Hippocampal formation (tissue), 2 donors: ENCODE measurements around the gene KISS1R.

Experiments
- DNase-seq, 2 donors: peaks; one replicate each; lab custom pipeline; 2025; lab: John Stamatoyannopoulos, UW

Gene KISS1R

DNA sequence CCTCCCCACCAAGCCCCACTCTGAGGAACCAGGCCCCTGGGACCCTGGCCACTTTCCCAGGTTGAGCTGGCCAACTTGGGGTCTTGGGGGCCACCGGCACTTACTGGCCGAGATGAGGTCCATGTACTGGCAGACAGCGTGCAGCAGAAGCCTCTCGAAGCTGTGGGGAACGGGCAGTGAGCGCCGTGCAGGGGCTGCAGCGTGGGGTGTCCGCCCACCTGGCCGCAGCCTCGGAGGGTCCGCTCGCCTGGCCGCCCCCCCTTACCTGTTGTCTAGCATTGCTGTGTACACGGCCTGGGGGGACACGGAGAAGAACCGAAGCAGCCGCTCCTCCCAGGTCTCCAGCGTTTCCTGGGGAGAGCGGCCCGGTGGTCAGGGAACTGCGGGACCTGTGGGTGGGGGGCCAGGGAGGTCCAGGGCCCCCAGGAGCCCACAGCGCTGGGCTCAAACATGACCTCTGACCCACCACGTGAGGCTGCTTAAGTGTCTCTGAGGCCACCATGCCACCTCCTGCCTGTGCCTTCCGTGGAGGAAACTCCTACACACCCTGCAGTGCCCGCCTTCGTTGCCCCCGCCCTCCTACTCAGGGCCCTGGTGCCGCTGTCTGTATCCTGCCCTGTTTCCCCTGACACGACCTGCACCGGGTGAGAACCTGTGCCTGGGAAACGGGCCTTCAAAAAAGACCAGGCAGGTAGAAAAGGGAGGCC is 17.6 kb upstream of the KISS1R start:
- no peak for DNase-seq

DNA sequence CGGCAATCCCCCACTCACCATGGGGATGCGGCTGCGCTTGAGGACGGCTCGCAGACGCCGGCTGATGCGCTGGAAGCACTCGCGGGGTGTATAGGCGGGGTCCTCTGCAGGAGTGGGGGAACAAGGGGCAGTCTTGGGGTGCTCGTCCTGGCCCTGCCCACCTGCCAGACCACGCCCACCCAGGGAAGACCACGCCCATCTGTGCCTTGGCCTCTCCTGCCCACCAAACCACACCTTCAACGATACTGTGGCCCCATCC is 17.2 kb upstream of the KISS1R start:
- no peak for DNase-seq

DNA sequence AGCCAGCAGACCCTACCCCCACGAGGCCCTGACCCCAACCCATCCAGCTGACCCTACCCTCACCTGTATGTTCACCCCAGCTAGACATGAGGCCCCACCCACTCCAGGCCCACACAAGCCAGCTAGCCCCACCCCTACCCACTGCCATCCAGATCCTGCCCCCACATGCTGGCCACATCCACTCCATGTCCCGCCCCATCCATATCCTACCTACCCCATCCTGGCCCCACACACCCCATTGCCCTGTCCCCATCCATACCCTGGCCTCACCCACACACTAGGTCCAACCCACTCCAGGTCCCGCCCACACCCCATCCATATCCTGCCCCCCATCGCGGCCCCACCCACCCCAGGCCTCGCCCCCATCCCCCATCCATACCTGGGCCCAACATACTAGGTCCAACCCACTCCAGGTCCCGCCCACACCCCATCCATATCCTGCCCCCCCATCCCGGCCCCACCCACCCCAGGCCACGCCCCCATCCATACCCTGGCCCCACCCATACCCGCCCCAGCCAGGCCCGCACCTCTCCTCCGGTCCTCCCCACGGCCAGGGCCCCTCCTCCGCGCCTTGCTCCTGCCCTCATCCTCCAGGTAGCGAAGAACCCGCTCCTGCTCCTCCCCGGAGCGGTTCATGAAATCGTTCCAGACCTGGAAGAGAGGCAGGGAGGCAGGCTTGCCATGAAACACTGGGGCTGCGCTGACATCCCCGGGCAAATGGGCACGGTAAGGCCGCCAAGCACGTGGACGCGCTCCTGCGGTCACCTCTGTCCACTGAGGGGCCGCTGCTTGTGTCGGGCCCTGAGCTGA is 16.6 kb upstream of the KISS1R start:
- no peak for DNase-seq

DNA sequence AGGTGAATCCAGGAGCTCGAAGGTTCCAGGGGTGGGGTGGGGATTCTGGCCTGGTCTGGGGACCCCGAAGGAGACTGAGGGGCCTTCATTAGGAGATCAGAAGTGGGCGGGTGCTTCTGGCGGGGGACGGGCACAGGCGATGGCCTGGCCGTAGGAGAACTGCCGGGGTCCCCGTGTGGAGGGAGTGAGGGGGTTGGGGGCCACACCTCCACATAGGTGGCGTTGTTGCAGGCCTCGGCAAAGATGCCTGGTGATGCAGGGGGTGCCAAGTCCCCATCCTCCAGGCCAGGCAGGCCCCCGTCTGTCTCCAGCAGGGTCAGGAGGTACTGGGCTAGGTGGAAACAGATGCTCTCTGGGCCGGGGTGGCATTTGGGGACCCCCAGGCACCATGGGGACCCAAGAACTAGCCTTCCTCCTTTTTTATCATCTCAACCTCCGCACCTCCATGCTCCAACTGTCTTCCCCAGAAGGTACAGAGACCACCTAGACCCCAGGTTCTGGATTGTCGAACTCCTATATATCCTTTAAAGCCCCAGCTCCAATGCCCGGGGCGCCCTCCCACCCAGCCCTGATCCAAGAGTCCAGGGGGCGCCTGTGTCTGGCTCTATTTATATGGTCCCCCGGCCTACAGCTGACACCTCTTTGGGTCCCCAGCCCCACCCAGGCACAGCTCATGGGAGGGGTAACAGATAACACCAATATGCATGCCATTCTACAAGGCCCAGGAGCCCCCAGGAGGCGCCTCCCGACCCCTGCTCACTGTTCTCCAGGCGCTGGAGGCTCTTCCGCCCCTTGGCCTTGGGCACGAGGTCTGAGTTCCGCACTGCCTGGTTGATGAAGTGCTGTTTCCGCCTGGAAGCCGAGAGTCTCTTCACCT is 15.7 kb upstream of the KISS1R start:
- no peak for DNase-seq

DNA sequence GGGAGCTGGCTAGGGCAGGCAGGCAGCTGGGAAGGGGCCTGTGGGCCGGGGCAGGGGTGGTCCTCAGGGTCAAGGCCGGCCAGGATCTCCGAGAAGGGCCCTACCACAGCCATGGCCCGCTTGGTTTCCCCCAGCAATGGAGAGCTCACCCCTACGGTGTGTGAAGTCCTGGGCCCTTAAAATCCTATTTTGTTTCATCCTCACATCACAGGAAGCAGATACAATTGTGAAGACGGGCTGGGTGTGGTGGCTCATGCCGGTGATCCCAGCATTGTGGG is 15.1 kb upstream of the KISS1R start:
- DNase-seq, result no peak

DNA sequence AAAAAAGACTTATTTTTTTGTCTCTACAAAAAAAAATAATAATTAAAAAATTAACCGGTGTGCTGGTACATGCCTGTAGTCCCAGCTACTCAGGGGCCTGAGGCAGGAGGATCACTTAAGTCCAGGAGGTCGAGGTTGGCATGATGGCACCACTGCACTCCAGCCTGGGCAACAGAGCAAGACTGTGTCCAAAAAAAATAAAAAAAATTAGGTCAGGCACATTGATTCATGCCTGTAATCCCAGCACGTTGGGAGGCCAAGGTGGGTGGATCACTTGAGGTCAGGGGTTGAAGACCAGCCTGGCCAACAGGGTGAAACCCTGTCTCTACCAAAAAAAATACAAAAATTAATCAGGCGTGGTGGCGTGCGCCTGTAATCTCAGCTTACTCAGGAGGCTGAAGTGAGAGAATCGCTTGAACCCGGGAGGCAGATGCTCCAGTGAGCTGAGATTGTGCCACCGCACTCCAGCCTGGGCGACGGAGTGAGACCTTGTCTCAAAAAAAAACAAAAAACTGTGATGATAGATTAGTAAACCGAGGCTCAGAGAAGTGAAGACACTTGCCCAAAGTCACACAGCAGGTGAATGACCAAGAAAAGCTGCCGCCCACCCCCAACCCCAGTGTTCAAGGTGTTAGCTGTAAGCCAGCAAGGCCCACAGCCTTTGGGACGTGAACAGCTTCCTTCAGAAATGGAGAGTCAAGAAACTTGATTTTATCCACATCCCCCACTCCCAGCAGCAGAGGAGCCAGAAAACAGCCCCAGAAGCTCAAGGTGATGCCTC is 14.5 kb upstream of the KISS1R start:
- no peak for DNase-seq

DNA sequence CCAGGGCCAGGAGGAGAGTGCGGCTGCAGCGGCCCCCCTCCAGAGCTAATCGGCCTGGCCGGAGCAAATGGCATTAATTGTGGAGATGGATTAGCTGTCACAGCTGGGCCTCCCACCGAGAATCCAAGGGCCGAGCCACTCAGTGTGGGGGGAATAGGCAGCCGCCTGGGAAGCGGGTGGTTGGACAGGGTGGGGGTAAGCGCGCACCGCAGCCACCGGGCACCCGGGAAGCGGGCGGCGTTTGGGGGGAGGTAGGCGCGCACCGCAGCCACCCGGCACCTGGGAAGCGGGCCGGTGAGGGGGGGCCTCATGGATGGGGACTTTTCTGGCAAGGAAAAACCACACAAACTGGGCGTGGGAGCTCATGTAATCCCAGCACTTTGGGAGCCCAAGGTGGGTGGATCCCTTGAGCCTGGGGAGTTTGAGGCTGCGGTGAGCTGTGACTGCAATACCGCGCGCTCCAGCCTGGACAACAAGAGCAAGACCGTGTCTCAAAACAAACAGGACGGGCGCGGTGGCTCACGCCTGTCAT is 13.8 kb upstream of the KISS1R start:
- DNase-seq, result no peak

DNA sequence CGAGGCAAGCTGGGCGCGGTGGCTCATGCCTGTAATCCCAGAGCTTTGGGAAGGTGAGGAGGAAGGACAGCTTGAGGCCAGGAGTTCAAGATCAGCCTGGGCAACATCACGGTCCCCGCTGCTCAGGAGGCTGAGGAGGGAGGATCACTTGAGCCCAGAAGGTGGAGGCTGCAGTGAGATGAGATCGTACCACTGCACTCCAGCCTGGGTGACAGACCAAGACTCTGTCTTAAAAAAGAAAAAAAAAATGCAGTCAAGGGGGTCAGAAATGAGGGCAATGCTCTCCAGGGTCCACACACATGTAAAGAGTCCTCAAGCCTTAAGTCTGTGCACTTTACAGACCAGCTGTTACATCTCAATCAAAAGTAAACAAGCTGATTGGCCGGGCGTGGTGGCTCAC is 12.6 kb upstream of the KISS1R start:
- no peak for DNase-seq

DNA sequence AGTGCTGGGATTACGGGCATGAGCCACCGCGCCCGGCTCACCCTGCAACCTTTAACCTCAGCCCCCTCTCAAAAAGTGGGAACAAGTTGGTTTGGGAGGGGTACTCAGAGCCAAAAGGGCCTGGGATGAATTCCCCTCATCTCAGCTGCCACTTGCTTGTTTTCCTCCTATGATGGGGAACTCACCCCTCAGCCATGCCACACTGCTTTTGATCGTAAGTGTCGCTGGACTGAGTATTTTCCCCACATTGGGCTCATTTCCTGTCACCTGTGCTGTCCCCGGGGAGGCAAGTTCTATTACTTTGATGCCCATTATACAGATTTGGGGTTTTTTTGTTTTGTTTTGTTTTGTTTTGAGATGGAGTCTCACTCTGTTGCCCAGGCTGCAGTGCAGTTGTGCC is 10.7 kb upstream of the KISS1R start:
- DNase-seq, result no peak

DNA sequence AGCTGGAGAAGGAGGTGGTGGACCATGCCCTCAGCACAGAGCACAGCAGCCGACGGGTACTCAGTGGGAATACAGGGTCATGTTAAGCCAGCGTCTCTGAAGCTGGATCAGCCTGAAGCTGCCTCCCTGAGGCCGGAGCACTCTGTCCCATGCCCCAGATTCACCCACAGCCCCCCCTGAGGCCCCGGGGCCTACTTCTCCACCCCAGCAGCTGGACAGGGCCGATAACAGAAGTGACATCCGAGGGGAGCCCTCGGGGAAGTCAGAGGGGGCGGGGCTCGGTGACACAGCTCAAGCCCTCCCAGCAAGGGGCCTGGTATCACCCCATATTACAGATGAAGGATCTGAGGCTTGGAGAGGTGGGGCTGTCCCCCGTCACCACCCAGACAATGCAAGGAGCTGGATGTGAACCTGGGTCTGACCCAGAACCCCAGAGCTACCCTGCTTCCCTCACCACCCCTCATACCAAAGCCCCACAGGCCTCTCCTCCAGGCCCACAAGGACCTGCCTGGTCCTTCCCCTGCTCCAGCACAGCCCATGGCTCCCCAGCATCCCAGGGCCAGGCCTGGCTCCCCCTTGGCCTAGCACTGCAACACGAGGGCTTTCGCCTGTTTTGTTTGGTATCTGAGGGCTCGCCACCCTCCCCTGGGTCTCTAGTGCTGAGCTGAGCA is 9.8 kb upstream of the KISS1R start:
- no peak for DNase-seq

DNA sequence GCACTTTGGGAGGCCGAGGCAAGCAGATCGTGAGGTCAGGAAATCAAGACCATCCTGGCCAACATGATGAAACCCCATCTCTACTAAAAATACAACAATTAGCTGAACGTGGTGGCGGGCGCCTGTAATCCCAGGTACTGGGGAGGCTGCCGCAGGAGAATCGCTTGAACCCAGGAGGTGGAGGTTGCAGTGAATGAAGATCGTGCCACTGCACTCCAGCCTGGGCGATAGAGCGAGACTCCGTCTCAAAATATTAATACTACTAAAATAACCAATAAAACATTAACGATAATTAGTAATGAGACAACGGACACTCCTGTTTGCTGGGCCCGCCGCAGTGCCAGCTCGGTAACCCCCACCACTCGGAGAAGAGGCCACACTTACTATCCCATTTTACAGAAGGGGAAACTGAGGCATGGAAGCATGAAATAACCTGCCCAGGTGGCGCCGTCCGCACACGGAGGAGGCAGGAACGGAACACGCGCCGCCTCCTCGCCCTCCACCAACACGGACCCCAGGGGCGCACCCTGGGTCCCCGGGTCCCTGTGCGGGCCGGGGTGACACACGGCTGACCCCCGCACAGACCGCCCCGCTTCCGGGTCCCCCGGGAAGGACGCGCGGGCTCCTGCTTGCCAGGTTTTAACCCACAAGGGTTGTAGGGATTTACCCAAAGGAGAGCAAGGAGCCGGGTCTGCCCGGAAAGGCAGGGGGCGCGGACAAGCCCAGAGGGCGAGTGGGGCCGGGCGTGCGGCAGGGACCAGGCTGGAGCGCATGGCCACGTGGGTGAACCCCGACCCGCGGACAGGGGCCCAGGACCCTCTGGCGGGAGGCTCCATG is 5.7 kb upstream of the KISS1R start:
- no peak for DNase-seq

DNA sequence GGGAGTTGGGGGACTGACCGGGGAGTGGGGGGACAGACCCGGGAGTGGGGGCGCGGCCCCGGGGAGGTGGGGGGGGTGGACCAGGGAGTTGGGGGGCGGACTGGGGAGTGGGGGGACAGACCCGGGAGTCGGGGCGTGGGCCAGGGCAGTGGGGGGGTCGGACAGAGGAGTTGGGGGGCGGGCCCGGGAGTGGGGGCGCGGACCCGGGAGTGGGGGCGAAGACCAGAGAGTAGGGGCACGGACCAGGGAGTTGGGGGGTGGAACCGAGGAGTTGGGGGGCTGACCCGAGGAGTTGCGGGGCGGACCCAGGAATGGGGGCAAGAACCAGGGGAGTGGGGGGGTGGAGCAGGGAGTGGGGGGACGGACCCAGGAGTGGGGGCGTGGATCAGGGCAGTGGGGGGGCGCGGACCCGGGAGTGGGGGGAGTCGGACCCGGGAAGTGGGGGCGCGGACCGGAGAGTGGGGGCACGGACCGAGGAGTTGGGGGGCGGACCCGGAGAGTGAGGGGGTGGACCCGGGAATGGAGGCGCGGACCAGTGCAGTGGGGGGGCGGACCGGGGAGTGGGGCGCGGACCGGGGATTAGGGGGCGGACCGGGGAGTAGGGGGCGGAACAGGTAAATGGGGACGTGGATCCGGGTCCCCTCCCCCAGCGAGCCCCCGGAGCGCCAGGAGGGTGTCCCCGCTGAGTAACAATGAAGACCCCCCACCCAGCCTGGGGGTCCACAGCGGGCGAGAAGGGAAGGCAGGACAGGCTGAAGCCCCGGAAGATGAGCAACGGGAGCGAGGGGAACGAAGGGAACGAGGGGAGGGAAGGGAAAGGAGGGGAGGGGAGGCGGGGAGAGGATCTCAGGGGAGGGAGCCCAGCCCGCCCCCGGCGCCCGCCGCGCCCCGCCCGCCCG is 4.7 kb upstream of the KISS1R start:
- no peak for DNase-seq

DNA sequence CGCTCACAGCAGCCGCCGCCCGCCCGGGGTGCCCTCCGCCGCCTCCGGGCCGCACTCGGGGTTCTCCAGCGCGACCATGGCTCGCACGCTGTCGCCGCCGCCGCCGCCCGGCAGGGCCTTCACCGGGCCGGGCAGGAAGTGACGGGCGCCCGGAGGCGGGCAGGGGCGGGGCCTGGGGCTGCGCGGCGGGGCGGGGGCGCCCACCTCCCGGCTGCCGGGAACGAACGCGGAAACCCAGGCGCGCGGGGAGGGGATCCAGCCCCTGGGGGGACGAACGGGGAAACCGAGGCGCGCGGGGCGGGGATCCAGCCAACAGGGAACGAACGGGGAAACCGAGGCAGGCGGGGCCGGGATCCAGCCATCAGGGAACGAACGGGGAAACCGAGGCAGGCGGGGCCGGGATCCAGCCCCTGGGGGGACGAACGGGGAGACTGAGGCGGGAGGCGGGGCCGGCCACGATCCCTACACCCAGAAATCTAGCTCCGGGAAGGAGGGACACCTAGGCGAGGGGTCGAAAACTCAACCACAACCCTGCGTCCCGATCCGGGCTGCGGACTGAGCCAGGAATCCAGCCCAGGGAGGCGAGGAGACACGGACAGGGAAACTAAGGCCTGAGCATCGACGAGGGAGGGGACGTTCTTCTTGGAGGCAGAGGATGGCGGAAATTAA is 3.9 kb upstream of the KISS1R start, which contains the start of gene R3HDM4:
R3HDM4 (minus strand) TSS at position 140 of the 669 bp plus-strand sequence; CDS start at position 78, 62 bp downstream.
- peak; percentile 54 to 63 for DNase-seq

DNA sequence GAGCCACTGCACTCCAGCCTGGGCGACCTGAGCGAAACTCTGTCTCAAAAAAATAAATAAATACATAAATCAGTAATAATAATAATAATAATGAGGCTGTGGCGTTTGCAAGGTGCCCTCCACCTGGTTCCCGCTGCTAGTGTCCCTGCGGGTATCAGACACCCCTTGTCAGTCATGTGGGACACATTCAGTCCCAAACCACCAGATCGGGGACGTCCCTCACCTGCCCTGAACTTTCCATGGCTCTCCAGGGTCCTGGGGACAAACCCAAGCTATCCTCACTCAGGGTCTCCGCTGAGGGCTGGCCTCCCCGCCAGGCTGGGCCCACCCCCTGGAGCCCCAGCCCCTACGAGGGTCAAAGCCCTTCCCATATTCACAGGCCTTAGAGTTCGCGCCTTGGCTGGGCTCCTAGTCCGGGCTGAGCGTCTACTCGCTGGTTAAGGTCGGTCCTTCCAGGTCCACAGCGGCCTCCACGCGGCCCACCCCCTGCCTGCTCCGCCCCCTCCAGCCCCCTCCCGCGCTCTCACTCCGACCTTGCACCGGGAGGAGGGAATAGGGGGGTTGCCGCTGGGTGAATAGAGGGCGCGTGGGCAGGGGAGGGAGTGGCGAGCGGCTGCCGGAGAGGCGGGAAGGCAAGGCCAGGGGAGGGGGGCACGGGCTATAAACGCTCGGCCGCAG is 349 bp upstream of the KISS1R start:
- no peak for DNase-seq

DNA sequence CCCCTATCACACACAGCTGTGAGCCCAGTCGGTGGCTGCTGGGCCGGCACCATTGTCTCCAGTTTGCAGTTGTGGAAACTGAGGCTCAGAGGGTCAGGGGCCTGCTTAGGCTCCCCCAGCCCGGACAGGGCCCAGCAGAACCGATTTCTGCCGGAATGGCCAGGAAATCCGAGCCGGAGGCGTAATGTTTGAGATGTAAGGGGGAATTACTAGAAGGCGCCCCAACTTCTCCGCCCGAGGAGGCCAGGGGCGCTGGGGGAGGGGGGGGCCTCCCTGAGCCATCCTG is 962 bp downstream of the KISS1R start:
- no peak for DNase-seq

DNA sequence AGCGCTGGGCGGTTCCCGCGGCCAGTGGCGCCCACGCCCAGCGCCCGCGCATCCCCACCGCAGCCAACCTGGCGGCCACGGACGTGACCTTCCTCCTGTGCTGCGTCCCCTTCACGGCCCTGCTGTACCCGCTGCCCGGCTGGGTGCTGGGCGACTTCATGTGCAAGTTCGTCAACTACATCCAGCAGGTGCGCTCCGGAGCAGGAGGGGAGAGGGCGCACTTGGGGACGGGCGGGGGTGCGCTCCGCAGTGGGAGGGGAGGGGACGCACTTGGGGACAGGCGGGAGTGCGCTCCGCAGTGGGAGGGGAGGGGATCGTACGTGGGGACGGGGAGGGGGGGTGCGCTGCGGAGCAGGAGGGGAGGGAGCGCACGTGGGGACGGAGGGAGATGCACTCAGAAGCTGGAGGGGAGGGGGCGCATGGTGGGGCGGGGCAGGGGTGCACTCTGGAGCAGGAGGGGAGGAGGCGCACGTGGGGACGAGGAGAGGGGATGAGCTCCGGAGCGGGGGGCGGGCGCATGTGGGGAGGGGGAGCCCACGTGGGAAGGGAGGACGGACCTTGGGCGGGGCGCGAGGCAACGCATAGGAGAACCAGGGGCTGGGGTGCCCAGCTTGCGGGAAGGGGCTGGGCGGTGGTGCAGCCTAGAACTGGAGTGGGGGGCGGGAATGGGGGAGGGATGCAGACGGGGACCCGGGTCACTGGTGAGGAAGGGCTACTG is 1.5 kb downstream of the KISS1R start:
- DNase-seq, result no peak

DNA sequence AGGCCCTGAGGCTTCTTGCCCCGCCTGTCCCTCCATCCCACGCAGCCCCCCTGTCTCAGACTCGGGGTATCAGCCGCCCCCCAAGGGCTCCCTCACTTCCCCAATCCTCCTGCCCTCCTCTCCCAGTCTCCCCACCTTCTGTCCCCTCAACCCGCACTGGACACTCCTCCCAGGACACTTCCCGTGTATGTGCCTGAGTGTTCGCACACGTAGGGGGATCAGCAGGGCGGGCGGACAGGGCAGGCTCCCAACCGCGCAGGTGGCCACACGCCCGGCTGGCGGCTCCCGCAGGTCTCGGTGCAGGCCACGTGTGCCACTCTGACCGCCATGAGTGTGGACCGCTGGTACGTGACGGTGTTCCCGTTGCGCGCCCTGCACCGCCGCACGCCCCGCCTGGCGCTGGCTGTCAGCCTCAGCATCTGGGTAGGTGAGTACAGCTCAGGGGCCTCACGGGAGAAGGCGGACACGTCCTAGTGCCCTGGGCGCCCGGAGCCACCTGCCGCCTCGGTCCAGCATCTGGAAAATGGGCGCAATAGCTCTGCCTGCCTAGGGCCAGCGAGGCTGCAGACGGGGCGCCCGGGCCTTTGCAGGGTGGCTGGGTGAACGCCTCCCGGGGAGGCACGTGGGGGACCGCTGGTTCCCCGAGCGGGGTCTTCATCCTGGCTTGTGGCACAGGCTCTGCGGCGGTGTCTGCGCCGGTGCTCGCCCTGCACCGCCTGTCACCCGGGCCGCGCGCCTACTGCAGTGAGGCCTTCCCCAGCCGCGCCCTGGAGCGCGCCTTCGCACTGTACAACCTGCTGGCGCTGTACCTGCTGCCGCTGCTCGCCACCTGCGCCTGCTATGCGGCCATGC is 2.3 kb downstream of the KISS1R start:
- DNase-seq, result no peak
